NCI-H446 treated with DMSO at 0.1 percent for 48 hours (cell line): ENCODE results near the gene LRRC8D.

Experiments
- DNase-seq: peaks from one replicate; lab custom pipeline; 2025; lab: John Stamatoyannopoulos, UW

LRRC8D gene

GRCh38 chr1:89870998-89871397 is 50.2 kb downstream of the LRRC8D start:
- no peak for DNase-seq

GRCh38 chr1:89871768-89872473 is 51.1 kb downstream of the LRRC8D start:
- no peak for DNase-seq

- DNase-seq = no peak
Measured at GRCh38 chr1:89872567-89872966, 51.7 kb downstream of the LRRC8D start.

- no peak for DNase-seq
Measured at GRCh38 chr1:89873288-89873687, 52.5 kb downstream of the LRRC8D start.

- DNase-seq = no peak
Measured at GRCh38 chr1:89873770-89874169, 52.9 kb downstream of the LRRC8D start.

- no peak for DNase-seq
Measured at GRCh38 chr1:89876463-89876862, 55.6 kb downstream of the LRRC8D start.

GRCh38 chr1:89877756-89878155 is 56.9 kb downstream of the LRRC8D start:
- DNase-seq = no peak

GRCh38 chr1:89878256-89878655 is 57.4 kb downstream of the LRRC8D start:
- DNase-seq = no peak

- no peak for DNase-seq
Measured at GRCh38 chr1:89880679-89881078, 59.8 kb downstream of the LRRC8D start.

GRCh38 chr1:89881415-89882058 is 60.7 kb downstream of the LRRC8D start:
- DNase-seq = no peak

- DNase-seq = no peak
Measured at GRCh38 chr1:89882348-89883029, 61.7 kb downstream of the LRRC8D start.

- no peak for DNase-seq
Measured at GRCh38 chr1:89883030-89883379, 62.2 kb downstream of the LRRC8D start.

- DNase-seq = no peak
Measured at GRCh38 chr1:89884718-89885596, 64.1 kb downstream of the LRRC8D start.

GRCh38 chr1:89887270-89887669 is 66.4 kb downstream of the LRRC8D start:
- DNase-seq = no peak

GRCh38 chr1:89887713-89888112 is 66.9 kb downstream of the LRRC8D start:
- no peak for DNase-seq

- DNase-seq = no peak
Measured at GRCh38 chr1:89888480-89889322, 67.9 kb downstream of the LRRC8D start.

- DNase-seq = no peak
Measured at GRCh38 chr1:89889323-89889615, 68.4 kb downstream of the LRRC8D start.

- no peak for DNase-seq
Measured at GRCh38 chr1:89890085-89890752, 69.4 kb downstream of the LRRC8D start.

- DNase-seq = no peak
Measured at GRCh38 chr1:89892816-89893215, 72.0 kb downstream of the LRRC8D start.

GRCh38 chr1:89894210-89895201 is 73.7 kb downstream of the LRRC8D start:
- no peak for DNase-seq
